Occipital lobe (tissue), 2 donors: Measurements from ENCODE around the gene LCE1F. TPM values are rescaled to one million over a fixed set of nuclear protein-coding genes. Genes with fewer than 3 reads are reported as not detected.

ENCODE experiments used
- DNase-seq: peaks from one replicate; lab custom pipeline; 2025; lab: John Stamatoyannopoulos, UW
- total RNA-seq: library from RNA; depleted of rRNA; stranded (reverse); fragments of >200 nt; gene quantifications from one replicate; pipeline ENCODE4 v1.2.3, GENCODE V29; 2014

Gene LCE1F, protein sequence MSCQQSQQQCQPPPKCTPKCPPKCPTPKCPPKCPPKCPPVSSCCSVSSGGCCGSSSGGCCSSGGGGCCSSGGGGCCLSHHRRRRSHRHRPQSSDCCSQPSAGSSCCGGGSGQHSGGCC
- not detected for total RNA-seq

DNA sequence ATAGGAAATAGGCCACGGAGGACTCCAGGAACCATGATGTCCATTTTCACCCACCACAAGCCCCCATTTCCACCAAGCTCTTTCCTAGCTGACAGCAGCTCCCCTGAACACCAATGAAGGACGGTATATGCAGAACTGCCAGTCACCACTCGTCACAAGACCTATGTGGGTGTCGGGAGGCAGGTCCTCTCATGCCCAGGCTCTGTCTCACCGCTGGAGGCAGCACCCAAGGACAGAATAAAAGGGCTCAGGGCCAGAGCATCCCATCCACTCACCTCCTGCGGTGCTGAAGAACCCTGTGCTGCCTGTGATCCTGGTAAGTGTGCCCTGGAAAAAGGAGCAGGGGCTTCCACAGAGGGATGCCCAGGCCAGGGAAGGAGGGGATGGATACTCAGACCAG, at the start of gene LCE1F:
TSS of gene LCE1F (plus strand) at position 266 of the 400 bp plus-strand sequence. CDS start 1,232 bp downstream, outside the sequence.
- no peak for DNase-seq

DNA sequence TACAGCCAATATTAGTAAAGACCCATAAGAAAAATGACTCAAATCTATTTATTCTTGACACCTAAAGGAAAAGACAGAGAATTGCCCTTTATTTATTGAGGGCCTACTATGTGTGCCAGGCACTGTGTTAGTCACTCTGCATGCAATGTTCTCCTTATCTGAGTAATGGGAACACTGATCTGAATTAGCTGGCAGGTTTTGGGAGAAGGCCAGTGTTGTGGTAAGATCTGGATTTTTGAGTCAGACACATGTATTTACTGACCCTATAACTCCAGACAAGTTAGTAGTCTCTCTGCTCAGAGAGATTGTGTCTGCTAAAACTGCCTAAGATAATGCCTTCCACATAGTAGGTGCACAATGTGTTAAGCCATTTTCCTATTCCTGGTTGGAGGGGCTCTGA, 49.7 kb upstream of the LCE1F start:
- DNase-seq, result no peak

DNA sequence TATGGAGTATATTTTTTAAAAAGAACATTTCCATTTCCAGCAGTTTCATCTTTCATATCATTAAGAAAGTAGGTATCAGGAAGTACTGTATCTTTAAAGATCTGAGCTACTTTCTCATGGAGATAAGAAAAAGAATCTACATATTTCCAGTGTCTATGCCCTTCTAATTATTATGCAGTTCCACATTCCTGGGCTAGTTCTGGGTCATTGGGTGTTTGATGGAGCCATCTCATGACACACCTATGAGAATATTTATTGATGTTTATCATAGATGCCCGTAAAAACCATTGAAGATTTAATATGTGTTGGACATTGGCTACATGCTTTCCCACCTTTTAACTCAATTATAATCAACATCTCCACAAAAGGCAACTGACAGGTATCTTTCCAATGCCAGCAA, 46.0 kb upstream of the LCE1F start:
- DNase-seq, result no peak

DNA sequence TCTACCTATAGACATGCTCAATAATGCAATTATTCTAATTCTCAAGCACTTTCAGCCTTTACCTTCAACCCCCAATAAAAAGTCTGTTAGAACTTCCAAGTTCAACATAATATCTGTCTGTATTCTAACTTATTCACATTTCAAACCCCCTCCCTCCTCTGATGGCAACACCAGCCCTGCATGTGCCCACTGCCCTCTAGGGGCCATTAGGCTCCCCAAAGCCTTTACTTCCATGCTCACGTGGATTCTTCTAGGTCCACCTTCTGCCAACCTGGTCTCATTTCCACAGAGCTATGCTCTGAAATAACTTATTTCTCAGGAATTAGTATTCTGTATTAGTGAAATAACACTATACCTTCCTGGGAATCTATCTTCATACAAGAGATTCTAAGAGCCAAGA, 39.3 kb upstream of the LCE1F start:
- no peak for DNase-seq

DNA sequence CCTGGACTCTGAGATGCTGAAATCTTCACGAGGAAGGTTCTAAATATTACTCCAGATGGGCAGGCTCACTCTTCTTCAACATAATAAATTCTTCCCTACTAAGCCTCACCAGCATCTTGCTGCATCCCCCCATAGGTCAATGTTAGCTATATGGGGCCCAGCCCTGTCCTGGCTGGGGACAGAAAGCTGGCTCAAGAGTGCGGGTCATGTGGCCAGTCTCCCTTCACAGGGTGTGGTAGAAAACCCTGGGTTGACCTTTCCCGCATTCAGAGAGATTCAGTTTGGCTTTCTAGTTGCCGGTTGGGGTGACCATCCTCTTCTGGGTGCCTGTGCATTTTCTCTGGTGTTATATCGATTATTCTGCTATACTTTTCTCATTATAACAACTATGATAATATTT, 36.9 kb upstream of the LCE1F start:
- DNase-seq, result no peak

DNA sequence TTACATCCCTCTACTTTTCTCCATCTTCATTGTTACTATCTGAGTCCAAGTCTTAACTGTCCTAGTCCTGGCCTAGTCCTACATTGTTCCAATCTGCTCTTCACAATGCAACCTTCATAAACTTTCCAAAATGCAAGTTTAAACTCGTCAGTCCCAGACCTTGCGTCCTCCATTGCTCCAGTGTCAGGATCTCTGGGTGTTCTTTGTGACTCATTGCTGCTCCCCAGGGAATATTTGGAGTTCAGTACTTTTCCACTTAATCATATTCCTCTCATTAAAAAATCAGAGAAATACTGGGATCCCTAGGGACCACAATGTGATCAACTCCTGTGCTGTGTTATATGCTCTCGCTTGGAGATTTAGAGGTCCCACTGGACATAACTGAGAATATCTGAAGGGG, 35.1 kb upstream of the LCE1F start:
- DNase-seq, result no peak

DNA sequence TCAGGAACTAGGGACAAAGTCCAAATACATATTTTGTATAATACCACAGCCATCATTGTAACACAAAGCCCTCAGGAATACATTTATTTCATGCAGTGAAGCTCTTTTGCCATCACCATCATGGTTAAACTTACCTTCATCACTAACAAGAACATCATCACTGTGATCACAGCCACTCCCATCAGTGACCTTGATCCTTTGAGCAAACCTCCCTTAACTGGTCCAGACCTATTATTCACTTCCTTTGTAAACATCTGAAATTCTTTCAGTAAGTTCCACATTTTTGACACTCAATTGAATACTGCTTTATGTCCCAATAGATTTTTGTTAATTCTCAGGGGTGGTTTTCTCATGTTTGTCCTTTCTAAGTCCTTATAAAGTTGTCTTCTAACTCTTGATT, 33.3 kb upstream of the LCE1F start:
- no peak for DNase-seq

DNA sequence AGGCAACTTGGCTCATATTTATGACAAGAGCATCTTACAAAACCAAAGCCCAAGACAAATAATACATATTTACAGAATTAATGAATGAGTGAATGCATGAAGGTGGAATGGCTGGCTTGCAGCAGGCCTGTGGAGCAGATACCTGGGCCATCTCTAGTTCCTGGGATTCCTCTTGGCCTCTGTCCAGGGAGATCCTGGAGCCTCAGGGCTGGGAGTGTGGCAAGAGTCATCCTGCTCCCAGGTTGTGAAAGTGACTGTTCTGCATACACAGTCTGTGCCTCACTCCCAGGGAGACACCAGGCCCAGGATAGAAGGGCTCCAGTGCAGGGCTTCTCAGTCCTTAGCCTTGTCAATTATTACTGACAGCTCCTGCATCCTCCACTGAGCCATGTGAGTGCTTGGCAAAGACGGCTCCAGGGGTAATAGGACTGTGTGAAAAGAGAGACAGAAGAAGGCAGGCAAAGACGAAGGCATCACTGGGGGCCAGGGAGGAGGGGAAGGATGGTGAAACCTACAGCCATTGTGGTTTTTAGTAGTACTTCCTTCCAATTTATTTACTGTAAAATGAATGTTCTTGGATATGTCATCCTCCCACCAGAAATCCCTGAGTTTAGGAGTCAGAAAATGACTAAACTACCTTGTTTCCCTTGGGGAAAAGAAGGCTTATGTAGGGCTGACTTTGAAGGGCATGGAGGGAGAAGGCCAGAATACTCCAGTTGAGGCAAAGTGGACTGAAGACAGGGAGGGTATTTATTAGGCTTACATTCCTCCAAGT, 31.4 kb upstream of the LCE1F start:
- DNase-seq, result no peak

DNA sequence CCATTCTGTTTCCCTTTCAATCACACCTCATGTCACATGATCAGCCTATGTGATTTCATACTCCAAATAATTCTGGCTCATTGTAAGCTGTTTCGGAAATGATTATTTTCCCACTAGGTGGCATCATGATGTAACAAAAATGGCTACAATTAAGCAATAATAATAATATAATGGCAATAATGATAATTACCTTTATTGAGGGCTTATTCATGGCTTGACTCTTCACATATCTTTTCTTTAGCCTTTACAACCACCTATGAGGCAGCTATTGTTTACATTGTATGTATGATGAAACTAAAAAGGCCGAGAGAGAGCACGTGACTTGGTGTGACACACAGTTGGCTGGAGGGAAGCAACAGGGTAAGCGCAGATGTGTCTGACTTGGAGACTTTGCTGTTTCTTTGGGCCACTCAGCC, 29.6 kb upstream of the LCE1F start:
- no peak for DNase-seq

DNA sequence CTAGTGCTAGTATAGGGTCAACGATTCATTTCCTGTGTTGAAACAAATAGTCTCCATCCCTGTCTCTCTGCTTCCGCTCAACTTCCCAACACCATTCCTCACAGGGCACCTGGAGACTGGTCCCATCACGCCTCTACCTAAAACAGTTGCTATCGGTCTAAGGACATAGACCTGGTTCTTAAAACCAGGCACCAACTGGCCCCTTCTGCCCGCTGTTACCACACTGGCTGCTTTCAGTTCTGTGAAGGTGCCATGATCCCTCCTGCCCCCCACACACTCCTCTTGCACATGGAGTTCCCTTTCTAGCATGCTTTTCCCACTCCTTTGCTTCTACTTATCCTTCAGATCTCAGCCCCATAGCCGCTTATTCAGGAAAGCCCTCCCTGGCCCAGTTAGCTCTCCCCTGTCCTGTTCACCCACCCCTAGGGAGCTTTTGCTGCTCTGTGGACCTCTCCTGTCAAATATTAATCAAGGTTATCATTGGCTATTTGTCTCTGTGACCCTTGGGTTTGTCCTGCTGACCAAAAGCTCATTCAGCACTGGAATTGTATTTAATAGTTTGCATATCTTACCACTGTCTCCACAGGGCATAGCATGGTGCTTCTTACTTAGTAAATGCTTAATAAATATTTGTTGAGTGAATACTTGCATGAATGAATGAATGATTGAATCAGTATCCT, 29.0 kb upstream of the LCE1F start:
- DNase-seq, result no peak

DNA sequence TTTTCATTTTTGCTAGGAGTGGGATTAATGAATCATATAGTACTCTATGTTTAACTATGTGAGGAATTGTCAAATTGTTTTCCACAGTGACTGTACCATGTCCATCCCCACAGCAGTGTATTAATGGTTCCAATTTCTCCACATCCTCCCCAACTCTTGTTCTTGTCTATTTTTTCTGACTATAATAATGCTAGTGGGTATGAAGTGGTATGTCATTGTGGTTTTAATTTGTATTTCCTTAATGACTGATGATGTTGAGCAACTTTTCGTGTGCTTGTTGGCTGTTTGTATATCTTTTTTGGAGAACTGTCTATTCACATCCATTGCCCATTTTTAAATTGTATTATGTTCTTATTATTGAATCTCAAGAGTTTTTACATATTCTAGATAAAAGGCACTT, 27.1 kb upstream of the LCE1F start:
- DNase-seq, result no peak

DNA sequence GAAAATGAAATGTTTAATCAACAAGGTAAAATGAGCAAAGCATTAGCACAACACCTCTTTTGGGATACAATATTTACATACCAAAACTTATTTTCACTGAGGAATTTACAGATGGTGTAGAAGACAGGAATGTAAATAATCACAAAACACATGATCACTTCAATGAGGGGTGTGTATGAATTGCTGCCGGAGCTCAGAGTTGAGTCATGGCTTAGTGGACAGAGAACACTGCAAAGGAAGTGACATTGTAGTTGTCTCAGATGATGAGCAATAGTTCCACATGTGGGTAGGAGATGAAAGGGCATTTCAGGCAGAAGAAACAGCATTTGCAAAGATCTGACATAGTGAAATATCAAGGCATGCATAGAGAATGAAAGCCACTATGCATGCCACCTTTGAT, 22.7 kb upstream of the LCE1F start:
- DNase-seq, result no peak

DNA sequence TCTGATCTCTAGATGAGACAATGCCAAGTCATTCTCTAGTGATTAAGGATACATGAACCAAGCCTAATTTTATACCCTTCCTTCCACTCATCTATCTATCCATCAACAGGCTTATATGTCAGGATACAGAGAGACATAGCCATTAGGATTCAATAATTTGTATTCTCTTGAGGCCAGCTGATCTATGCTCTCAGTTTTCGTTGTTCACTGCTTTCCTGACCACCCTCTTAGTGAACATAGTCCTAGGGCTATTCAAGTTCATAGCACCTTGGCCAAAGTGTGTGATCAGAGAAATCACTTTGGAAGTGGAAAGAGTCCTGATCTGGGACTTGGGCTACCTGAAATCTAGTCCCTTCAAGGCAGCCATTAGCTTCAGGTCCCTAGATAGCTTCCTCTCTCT, 21.4 kb upstream of the LCE1F start:
- no peak for DNase-seq

DNA sequence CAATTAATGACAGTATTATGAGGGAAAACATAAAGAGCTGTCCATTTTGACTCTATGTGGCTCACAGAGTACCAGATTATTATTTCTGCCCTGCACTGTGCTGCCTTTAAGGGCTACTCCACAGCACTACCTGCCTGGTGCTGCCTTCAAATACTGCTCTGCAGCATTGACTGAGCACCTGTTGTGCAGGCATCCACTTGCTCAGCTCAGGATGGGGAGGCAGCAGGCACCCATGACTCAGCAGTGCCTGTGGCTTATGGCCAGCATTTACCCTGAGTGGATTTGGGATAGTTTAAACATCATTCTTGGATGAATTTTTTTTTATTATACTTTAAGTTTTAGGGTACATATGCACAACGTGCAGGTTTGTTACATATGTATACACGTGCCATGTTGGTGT, 18.1 kb upstream of the LCE1F start:
- DNase-seq, result no peak

DNA sequence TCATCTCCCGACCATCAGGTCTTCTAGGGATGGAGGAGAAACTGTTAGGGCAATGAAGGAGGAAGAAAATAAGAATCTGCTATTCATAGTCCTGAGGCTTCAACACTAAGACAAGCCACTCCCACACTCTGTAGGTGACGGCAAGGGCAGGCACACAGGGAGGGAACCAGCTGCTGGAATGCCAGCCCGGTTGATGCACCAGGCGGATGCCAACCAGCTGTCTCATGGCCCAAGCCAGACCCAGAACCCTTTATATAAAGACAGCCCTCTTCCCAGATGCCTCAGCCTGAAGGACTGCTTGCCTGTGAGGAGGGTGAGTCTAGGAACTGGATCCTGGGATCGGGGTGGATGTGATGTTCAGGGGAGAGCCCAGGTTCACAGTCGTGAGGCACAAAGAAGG, 17.2 kb upstream of the LCE1F start, which contains the start of gene KPRP:
TSS of gene KPRP (plus strand) at position 279 of the 400 bp plus-strand sequence. CDS start 1,564 bp downstream, outside the sequence.
- DNase-seq, result no peak

DNA sequence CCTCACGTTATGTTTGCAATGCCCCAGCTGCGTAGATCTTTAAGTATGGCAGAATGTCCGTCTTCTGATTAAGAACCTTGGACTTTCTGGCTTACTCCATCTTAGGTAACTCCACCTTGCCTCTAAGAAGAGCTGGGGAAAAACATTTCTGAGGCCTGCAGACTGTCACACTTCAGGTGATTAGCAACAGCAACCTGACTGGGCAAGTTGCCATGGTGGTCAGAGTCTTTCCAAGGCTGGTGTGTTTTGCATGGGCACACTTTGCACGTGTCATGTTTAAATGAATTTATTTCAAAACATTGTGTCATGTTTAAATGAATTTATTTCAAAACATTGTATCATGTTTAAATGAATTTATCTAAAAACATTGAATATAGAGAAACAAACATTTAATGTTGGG, 16.3 kb upstream of the LCE1F start:
- no peak for DNase-seq

DNA sequence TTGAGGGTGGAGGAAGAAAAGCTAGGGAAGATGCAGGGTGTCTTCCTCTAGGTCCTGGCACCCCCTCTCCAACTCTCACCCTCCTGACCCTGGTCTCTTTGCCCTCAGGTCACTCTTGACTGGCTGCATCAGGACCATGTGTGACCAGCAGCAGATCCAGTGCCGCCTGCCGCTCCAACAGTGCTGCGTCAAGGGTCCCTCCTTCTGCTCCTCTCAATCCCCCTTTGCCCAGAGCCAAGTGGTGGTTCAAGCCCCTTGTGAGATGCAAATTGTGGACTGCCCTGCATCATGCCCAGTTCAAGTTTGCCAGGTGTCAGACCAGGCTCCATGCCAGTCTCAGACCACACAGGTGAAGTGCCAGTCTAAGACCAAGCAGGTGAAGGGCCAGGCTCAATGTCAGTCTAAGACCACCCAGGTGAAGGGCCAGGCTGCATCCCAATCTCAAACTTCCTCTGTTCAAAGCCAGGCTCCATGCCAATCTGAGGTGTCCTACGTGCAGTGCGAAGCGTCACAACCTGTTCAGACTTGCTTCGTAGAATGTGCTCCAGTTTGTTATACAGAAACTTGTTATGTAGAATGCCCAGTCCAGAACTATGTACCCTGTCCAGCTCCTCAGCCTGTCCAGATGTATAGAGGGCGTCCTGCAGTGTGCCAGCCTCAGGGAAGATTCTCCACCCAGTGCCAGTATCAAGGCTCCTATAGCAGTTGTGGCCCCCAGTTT, 15.3 kb upstream of the LCE1F start:
- no peak for DNase-seq

DNA sequence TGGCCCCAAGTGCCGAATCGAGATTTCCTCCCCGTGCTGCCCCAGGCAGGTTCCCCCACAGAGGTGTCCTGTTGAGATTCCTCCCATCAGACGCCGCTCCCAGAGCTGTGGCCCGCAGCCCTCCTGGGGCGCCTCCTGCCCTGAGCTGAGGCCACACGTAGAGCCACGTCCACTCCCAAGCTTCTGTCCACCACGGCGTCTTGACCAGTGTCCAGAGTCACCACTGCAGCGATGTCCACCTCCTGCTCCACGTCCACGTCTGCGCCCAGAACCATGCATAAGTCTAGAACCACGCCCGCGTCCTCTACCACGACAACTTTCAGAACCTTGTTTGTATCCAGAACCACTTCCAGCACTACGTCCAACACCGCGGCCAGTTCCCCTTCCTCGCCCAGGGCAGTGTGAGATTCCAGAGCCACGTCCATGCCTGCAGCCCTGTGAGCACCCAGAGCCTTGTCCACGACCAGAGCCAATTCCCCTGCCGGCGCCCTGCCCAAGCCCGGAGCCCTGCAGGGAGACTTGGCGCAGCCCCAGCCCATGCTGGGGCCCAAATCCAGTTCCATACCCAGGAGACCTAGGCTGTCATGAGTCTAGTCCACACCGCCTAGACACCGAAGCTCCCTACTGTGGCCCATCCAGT, 14.3 kb upstream of the LCE1F start:
- no peak for DNase-seq

DNA sequence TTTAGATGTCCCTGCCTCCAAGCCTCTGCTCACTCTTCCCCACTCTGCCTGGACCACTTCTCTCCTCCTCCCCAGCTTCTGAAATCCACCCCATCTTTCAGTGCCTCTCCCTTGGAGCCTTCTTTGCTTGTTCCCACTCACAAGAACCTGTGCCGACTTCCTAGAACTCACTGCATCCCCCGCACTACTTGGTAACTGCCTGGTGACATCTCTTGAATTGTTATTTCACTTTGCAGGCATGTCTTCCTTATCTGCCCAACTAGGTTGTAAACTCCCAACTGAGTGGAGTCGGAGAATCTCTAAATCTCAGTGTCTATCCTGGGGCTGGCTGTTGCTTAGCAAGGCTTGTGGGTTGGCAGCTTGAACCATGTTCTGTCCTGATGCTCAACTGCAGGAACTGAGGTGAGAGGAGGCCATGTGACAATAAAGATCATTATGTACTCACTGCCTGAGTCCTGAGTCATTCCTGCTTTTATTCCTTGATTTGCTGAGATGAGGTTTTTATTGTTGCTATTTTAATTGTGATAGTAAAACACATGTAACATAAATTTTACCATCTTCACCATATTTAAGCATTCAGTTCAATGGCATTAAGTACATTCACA, 13.2 kb upstream of the LCE1F start:
- peak; percentile 36 for DNase-seq

DNA sequence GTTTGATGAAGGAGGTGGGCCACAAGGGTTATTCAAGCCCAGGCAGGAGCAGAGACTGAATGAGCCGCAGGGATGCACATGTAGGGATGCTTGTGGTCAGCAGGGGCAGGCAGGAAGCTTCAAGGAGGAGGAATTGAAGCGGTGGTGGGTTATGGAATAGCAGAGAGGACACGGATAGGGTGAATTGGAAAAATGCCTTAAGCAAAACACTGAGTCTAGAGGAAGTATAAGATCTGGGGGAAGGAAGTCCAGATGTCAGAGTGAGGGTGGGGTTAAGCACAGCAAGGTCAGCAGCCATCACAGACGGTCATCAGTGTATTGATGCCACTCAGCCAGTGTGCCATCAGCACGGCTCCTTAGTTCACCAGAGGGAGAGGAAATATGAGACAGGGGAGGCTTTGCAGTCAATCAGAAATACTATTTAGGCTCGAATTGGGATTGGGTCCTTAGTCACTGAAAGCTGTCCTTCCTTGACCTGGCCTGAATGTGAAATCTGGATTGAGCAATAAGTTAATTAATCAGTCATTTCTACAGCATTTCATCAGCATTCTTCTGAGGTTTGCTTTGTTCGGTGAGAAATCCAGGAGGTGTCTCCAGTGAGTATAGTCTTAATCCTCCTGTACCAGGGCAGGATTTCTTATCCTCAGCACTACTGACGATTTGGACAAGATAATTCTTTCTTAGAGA, 6.0 kb upstream of the LCE1F start:
- DNase-seq, result no peak

DNA sequence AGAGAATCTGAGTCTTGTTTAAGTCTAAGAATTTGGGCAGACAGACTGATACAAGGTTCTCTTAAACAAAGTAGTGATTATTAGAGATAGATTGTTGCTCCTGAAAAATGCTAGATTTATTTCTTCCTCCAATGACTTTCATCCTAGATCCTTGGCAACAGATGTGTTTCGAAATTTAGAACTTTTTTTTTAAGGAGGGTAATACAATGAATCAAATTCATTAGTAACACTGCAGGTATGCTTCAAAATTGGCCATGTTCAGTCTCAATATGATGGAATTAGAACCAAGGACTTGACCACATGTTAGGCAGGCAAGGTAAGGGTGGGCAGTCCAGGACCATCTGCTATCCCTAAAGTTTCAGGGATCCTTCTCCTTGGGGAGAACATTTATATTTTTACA, 4.5 kb upstream of the LCE1F start:
- DNase-seq, result no peak
